HepG2 (cell line): ENCODE measurements around the gene GON7. TPM values are rescaled to one million over a fixed set of nuclear protein-coding genes. Genes with fewer than 3 reads are reported as not detected.

Experiments
- ATM ChIP-seq: fragments of 450-650 bp; IDR thresholded peaks from 2 replicates; pipeline ENCODE4 v1.7.1; 2017; ENCODE audit warnings: mild to moderate bottlenecking, borderline replicate concordance
- BORCS8-MEF2B ChIP-seq: sonication (generic); formaldehyde crosslinking; IDR thresholded peaks from 2 replicates; pipeline ENCODE4 v1.8.0; 2022; ENCODE audit warnings: mild to moderate bottlenecking, missing genetic modification reagents
- EP300 ChIP-seq, 3 experiments: sonication (generic) in 1 of 3; formaldehyde crosslinking in 1 of 3; IDR thresholded peaks; 2 replicates each; pipeline versions ENCODE4 v1.5.1 to v1.6.1; 2011 to 2020; ENCODE audit warnings: low read depth in 2 of 3, low read length in 2 of 3, borderline replicate concordance in 1 of 3, improper control_type of control experiment in 1 of 3, mild to moderate bottlenecking in 1 of 3, missing genetic modification reagents in 1 of 3, moderate library complexity in 1 of 3
- FOSL2 ChIP-seq: sonication (generic); formaldehyde crosslinking; IDR thresholded peaks from 2 replicates; pipeline ENCODE4 v1.4.0; 2020; ENCODE audit warnings: missing genetic modification reagents
- GTF2F1 ChIP-seq: fragments of 150-350 bp; IDR thresholded peaks from 2 replicates; pipeline ENCODE4 v1.6.1; 2014; ENCODE audit warnings: low read length
- HCFC1 ChIP-seq: fragments of 150-350 bp; IDR thresholded peaks from 2 replicates; pipeline ENCODE4 v1.6.1; 2014; ENCODE audit warnings: low read depth, low read length
- JUN ChIP-seq: sonication (generic); formaldehyde crosslinking; IDR thresholded peaks from 2 replicates; pipeline ENCODE4 v1.4.0; 2020; ENCODE audit warnings: mild to moderate bottlenecking, missing genetic modification reagents
- LRRFIP1 ChIP-seq: sonication (generic); formaldehyde crosslinking; conservative IDR thresholded peaks from 2 replicates; pipeline ENCODE4 v1.4.0; 2020; ENCODE audit warnings: missing genetic modification reagents
- MBNL3 ChIP-seq: fragments of 250-450 bp; sonication (Bioruptor Pico); conservative IDR thresholded peaks from 2 replicates; pipeline ENCODE4 v1.8.0; 2022; ENCODE audit warnings: mild to moderate bottlenecking, inconsistent platforms
- MIER3 ChIP-seq: IDR thresholded peaks from 2 replicates; pipeline ENCODE4 v1.6.1; 2016; ENCODE audit warnings: missing compliant biosample characterization, borderline replicate concordance
- NFKBIZ ChIP-seq: IDR thresholded peaks from 2 replicates; pipeline ENCODE4 v1.6.1; 2018; ENCODE audit warnings: missing genetic modification reagents, missing compliant biosample characterization
- NR2F6 ChIP-seq, 2 experiments: IDR thresholded peaks; 2 replicates each; pipeline ENCODE4 v1.6.1; 2016; ENCODE audit warnings: antibody characterized with exemption in 1 of 2, mild to moderate bottlenecking in 1 of 2
- PHB2 ChIP-seq: fragments of 450-650 bp; IDR thresholded peaks from 2 replicates; pipeline ENCODE4 v1.6.1; 2018; ENCODE audit not compliant: partially characterized antibody
- RARG ChIP-seq: sonication (generic); formaldehyde crosslinking; IDR thresholded peaks from 2 replicates; pipeline ENCODE4 v1.4.0; 2020; ENCODE audit warnings: low read depth, mild to moderate bottlenecking, missing genetic modification reagents
- SP4 ChIP-seq: sonication (generic); formaldehyde crosslinking; IDR thresholded peaks from 2 replicates; pipeline ENCODE4 v1.8.1; 2023; ENCODE audit warnings: mild to moderate bottlenecking, missing genetic modification reagents
- YEATS4 ChIP-seq: sonication (generic); formaldehyde crosslinking; IDR thresholded peaks from 2 replicates; pipeline ENCODE4 v1.4.0; 2020; ENCODE audit warnings: missing genetic modification reagents, borderline replicate concordance
- ZNF160 ChIP-seq: sonication (generic); formaldehyde crosslinking; IDR thresholded peaks from 2 replicates; pipeline ENCODE4 v1.8.0; 2022; ENCODE audit warnings: mild to moderate bottlenecking, inconsistent platforms, missing genetic modification reagents
- ZNF20 ChIP-seq: sonication (generic); formaldehyde crosslinking; IDR thresholded peaks from 2 replicates; pipeline ENCODE4 v1.4.0; 2020; ENCODE audit warnings: mild to moderate bottlenecking, moderate library complexity, missing genetic modification reagents
- ZNF276 ChIP-seq: sonication (generic); formaldehyde crosslinking; IDR thresholded peaks from 2 replicates; pipeline ENCODE4 v1.4.0; 2020; ENCODE audit warnings: mild to moderate bottlenecking, low read depth, missing genetic modification reagents
- ZNF510 ChIP-seq: sonication (generic); formaldehyde crosslinking; IDR thresholded peaks from 2 replicates; pipeline ENCODE4 v1.4.0; 2020; ENCODE audit warnings: low read depth, mild to moderate bottlenecking, missing genetic modification reagents
- ZNF570 ChIP-seq: sonication (generic); formaldehyde crosslinking; IDR thresholded peaks from 2 replicates; pipeline ENCODE4 v1.4.0; 2020; ENCODE audit warnings: mild to moderate bottlenecking, missing genetic modification reagents, borderline replicate concordance
- ZNF644 ChIP-seq: IDR thresholded peaks from 2 replicates; pipeline ENCODE4 v1.6.1; 2016; ENCODE audit warnings: low read depth
- ZNF709 ChIP-seq: sonication (generic); formaldehyde crosslinking; IDR thresholded peaks from 2 replicates; pipeline ENCODE4 v1.5.0; 2020; ENCODE audit warnings: mild to moderate bottlenecking, missing genetic modification reagents
- ZNF740 ChIP-seq: sonication (generic); formaldehyde crosslinking; IDR thresholded peaks from 2 replicates; pipeline ENCODE4 v1.4.0; 2020; ENCODE audit warnings: missing genetic modification reagents
- ZNF776 ChIP-seq: sonication (generic); formaldehyde crosslinking; IDR thresholded peaks from 2 replicates; pipeline ENCODE4 v1.4.0; 2020; ENCODE audit warnings: mild to moderate bottlenecking, missing genetic modification reagents
- ZNF891 ChIP-seq: sonication (generic); formaldehyde crosslinking; IDR thresholded peaks from 2 replicates; pipeline ENCODE4 v1.5.0; 2020; ENCODE audit warnings: mild to moderate bottlenecking, missing genetic modification reagents
- ZZZ3 ChIP-seq: sonication (generic); formaldehyde crosslinking; IDR thresholded peaks from 2 replicates; pipeline ENCODE4 v1.4.0; 2020; ENCODE audit warnings: missing genetic modification reagents, mild to moderate bottlenecking, borderline replicate concordance
- polyA plus RNA-seq, 8 experiments: library from polyadenylated mRNA; depleted of rRNA in 3 of 8; stranded (reverse) in 7 of 8; unstranded in 1 of 8; fragments of >200 nt; fragmentation: Illumina TruSeq in 4 of 8; extraction: Trizol in 4 of 8; gene quantifications; 2 replicates each; pipeline versions ENCODE4 v1.2.1 to v1.2.3, GENCODE V29; 2011 to 2016; ENCODE audit warnings: low read depth in 4 of 8, missing spikeins in 1 of 8, mixed read lengths in 1 of 8; ENCODE audit not compliant: insufficient read depth in 1 of 8
- total RNA-seq, 5 experiments: library from RNA; depleted of rRNA; stranded (reverse); fragments of >200 nt; fragmentation: Illumina TruSeq; extraction: Trizol; gene quantifications; 2 replicates each; pipeline ENCODE4 v1.2.3, GENCODE V29; 2016; ENCODE audit warnings: low read depth in 1 of 5

Gene GON7
- total and polyA plus RNA-seq, 2 of the 13 experiments (the other 11 are each of a cell fraction or from before 2014, with no cell fraction given), result 11.9 to 28.0 TPM

GRCh38 chr14:93206793-93207467 lies at the start of gene GON7, which contains the start of gene UBR7 (continued):
- TF ChIP-seq MBNL3 (CRISPR knock-in tag) (no peak), PHB2 (no peak), ZNF20 (CRISPR knock-in tag) (no peak), ZNF570 (no peak), ZNF776 (CRISPR knock-in tag) (peak; percentile 77; the same call in 1 of the 2 replicates), ZNF276 (CRISPR knock-in tag) (peak; percentile 46; the same call in 1 of the 2 replicates), MIER3 (CRISPR knock-in tag) (no peak), FOSL2 (no peak), BORCS8-MEF2B (CRISPR knock-in tag) (peak; percentile 82), ZNF740 (CRISPR knock-in tag) (0 out of 2 replicates have a peak, but pooled peaks have one; percentile 2), JUN (no peak), ATM (no peak), ZNF510 (CRISPR knock-in tag) (no peak), RARG (CRISPR knock-in tag) (no peak), EP300 (IDR thresholded peaks at IDR 0.05; ENCODE audit: low read depth in 2 of 2, low read length in 2 of 2) (0 out of 4 replicates have a peak, but pooled peaks of 1 of the 2 experiments have one; percentile 17), EP300 (CRISPR knock-in tag; IDR thresholded peaks at IDR 0.05; ENCODE audit: borderline replicate concordance) (no peak), ZZZ3 (peak; percentile 71; the same call in 1 of the 2 replicates), ZNF891 (CRISPR knock-in tag) (peak; percentile 82; the same call in 1 of the 2 replicates), NFKBIZ (CRISPR knock-in tag) (no peak; the same call in 1 of the 2 replicates), LRRFIP1 (CRISPR knock-in tag) (no peak), HCFC1 (peak; percentile 46; the same call in 1 of the 2 replicates), ZNF644 (CRISPR knock-in tag) (no peak), ZNF160 (CRISPR knock-in tag) (no peak), SP4 (peak; percentile 95), GTF2F1 (no peak), NR2F6 (IDR thresholded peaks at IDR 0.05) (no peak), NR2F6 (CRISPR knock-in tag; IDR thresholded peaks at IDR 0.05) (no peak), YEATS4 (CRISPR knock-in tag) (peak; percentile 78), ZNF709 (CRISPR knock-in tag) (no peak; the same call in 1 of the 2 replicates)
